Natural killer cell (primary cell): Measurements from ENCODE around the gene P3H2. TPM values are rescaled to one million over a fixed set of nuclear protein-coding genes. Genes with fewer than 3 reads are reported as not detected.

Experiments used
- ATAC-seq, 3 donors: fragments of 150-1000 bp in 2 of 3; fragments of 200-7000 bp in 1 of 3; cut with Tn5 transposase; 1 replicate in 1 of 3; 2 replicates in 2 of 3; pipeline ENCODE4 v1.10.0; 2021; ENCODE audit warnings: mild to moderate bottlenecking in 2 of 3, moderate library complexity in 2 of 3
- DNase-seq, 2 donors: peaks; one replicate each; pipeline versions ENCODE4 v3.0.0 to v3.0.0-alpha.2; 2013 to 2021; ENCODE audit warnings: mixed read lengths in 1 of 2
- H3K27ac ChIP-seq: one replicate; pipeline ENCODE4 v1.5.1; 2013; ENCODE audit warnings: mild to moderate bottlenecking, low read length
- H3K27me3 ChIP-seq: one replicate; pipeline ENCODE4 v1.6.1; 2013; ENCODE audit warnings: low read length; ENCODE audit not compliant: control insufficient read depth, insufficient read depth
- H3K36me3 ChIP-seq: one replicate; pipeline ENCODE4 v1.6.1; 2013; ENCODE audit warnings: low read length; ENCODE audit not compliant: control insufficient read depth, insufficient read depth
- H3K4me1 ChIP-seq: one replicate; pipeline ENCODE4 v1.6.1; 2013; ENCODE audit warnings: low read length; ENCODE audit not compliant: control insufficient read depth, insufficient read depth
- H3K4me3 ChIP-seq: one replicate; pipeline ENCODE4 v1.5.1; 2013; ENCODE audit warnings: low read length
- H3K9me3 ChIP-seq: one replicate; pipeline ENCODE4 v1.6.1; 2013; ENCODE audit warnings: low read length; ENCODE audit not compliant: control insufficient read depth, insufficient read depth
- H3K27ac Mint-ChIP-seq, 2 donors: one replicate each; pipeline ENCODE4 v1.8.0; 2022; ENCODE audit warnings: mild to moderate bottlenecking in 2 of 2, mixed read lengths in 2 of 2, moderate library complexity in 1 of 2
- H3K27me3 Mint-ChIP-seq, 2 donors: one replicate each; pipeline ENCODE4 v1.8.0; 2022; ENCODE audit warnings: low read depth in 2 of 2, mixed read lengths in 2 of 2
- H3K36me3 Mint-ChIP-seq: one replicate; pipeline ENCODE4 v1.8.0; 2022; ENCODE audit warnings: mixed read lengths
- H3K4me1 Mint-ChIP-seq, 2 donors: one replicate each; pipeline ENCODE4 v1.8.0; 2022; ENCODE audit warnings: mixed read lengths in 2 of 2
- H3K4me3 Mint-ChIP-seq: one replicate; pipeline ENCODE4 v1.8.0; 2022; ENCODE audit warnings: mild to moderate bottlenecking, moderate library complexity, mixed read lengths
- H3K9me3 Mint-ChIP-seq, 2 donors: one replicate each; pipeline ENCODE4 v1.8.0; 2022; ENCODE audit warnings: mixed read lengths in 2 of 2
- CTCF ChIP-seq: fragments of 200-600 bp; IDR thresholded peaks from one replicate; pipeline ENCODE4 v1.8.0; 2022; ENCODE audit warnings: antibody characterized with exemption
- WGBS: methylation state at CpG from one replicate; pipeline ENCODE4 v1.1.7; 2013; ENCODE audit warnings: missing lambda C conversion rate; ENCODE audit not compliant: insufficient coverage; 5-methylcytosine and 5-hydroxymethylcytosine counted together
- intact Hi-C: fragments of 100-400 bp; cut with micrococcal nuclease; formaldehyde crosslinking; loops from one replicate; pipeline ENCODE4 v1.14.2; 2022
- total RNA-seq, 4 donors: library from RNA; stranded (reverse); fragments of 120-200 nt in 1 of 4; gene quantifications; one replicate each; pipeline versions ENCODE4 v1.2.3 to v1.2.4, GENCODE V29; 2013 to 2022

Gene P3H2
- total RNA-seq, 3 donors from 2014 or later (not counting 1 experiment from before 2014, with no cell fraction given) = 0.43 to 1.0 (median 0.64) TPM

- H3K4me1 ChIP-seq = no peaks in the 10 kb centered on the region
- ATAC-seq = no peak
- no peaks in the 10 kb centered on the region for H3K9me3 ChIP-seq
- no peaks in the 10 kb centered on the region for H3K27me3 Mint-ChIP-seq
- intact Hi-C loops = no loop called here
- H3K4me3 Mint-ChIP-seq = no peak overlapping the region
- DNase-seq = no peak
- no peak for TF ChIP-seq CTCF
- H3K27ac ChIP-seq = no peak overlapping the region
- no peaks in the 10 kb centered on the region for H3K9me3 Mint-ChIP-seq
- no peaks in the 10 kb centered on the region for H3K36me3 Mint-ChIP-seq
- 29% methylated on average over 1 of the region's 3 CpGs for WGBS
- H3K36me3 ChIP-seq = no peaks in the 10 kb centered on the region
- no peaks in the 10 kb centered on the region for H3K27me3 ChIP-seq
- H3K4me1 Mint-ChIP-seq = no peaks in the 10 kb centered on the region
- H3K4me3 ChIP-seq = no peak overlapping the region
- no peak overlapping the region for H3K27ac Mint-ChIP-seq
Observed at GRCh38 chr3:190003068-190003467, 117.6 kb downstream of the P3H2 start.

GRCh38 chr3:190001426-190001825, 119.3 kb downstream of the P3H2 start:
- no peaks in the 10 kb centered on the region for H3K4me1 Mint-ChIP-seq
- no peak overlapping the region for H3K27ac Mint-ChIP-seq
- no peak overlapping the region for H3K4me3 ChIP-seq
- no peaks in the 10 kb centered on the region for H3K9me3 ChIP-seq
- H3K4me1 ChIP-seq = no peaks in the 10 kb centered on the region
- intact Hi-C loops = no loop called here
- no peaks in the 10 kb centered on the region for H3K36me3 ChIP-seq
- peaks cover 0 to 2% of the 10 kb centered on the region in 2 donors for H3K27me3 Mint-ChIP-seq
- no peak overlapping the region for H3K4me3 Mint-ChIP-seq
- H3K27ac ChIP-seq = no peak overlapping the region
- 63% methylated on average over 2 of the region's 3 CpGs for whole genome bisulfite sequencing
- H3K27me3 ChIP-seq = no peaks in the 10 kb centered on the region
- no peak for ATAC-seq
- no peaks in the 10 kb centered on the region for H3K36me3 Mint-ChIP-seq
- no peak for DNase-seq
- H3K9me3 Mint-ChIP-seq = peaks cover 2 to 3% of the 10 kb centered on the region in 2 donors
- no peak for TF ChIP-seq CTCF

- H3K4me1 Mint-ChIP-seq = no peaks in the 10 kb centered on the region
- no peaks in the 10 kb centered on the region for H3K36me3 Mint-ChIP-seq
- peaks cover 3 to 6% of the 10 kb centered on the region in 2 donors for H3K9me3 Mint-ChIP-seq
- Histone ChIP-seq H3K4me1 (no peaks in the 10 kb centered on the region), H3K27ac (no peak overlapping the region), H3K9me3 (no peaks in the 10 kb centered on the region), H3K36me3 (no peaks in the 10 kb centered on the region), H3K27me3 (no peaks in the 10 kb centered on the region), H3K4me3 (no peak overlapping the region)
- 91% methylated on average over 3 of the region's 5 CpGs for WGBS
- intact Hi-C loops = no loop called here
- H3K27ac Mint-ChIP-seq = no peak overlapping the region
- peaks cover 0 to 2% of the 10 kb centered on the region in 2 donors for H3K27me3 Mint-ChIP-seq
- no peak overlapping the region for H3K4me3 Mint-ChIP-seq
- ATAC-seq (no peak), DNase-seq (no peak)
- no peak for TF ChIP-seq CTCF
Observed at GRCh38 chr3:190000861-190001196, 119.9 kb downstream of the P3H2 start.

DNA sequence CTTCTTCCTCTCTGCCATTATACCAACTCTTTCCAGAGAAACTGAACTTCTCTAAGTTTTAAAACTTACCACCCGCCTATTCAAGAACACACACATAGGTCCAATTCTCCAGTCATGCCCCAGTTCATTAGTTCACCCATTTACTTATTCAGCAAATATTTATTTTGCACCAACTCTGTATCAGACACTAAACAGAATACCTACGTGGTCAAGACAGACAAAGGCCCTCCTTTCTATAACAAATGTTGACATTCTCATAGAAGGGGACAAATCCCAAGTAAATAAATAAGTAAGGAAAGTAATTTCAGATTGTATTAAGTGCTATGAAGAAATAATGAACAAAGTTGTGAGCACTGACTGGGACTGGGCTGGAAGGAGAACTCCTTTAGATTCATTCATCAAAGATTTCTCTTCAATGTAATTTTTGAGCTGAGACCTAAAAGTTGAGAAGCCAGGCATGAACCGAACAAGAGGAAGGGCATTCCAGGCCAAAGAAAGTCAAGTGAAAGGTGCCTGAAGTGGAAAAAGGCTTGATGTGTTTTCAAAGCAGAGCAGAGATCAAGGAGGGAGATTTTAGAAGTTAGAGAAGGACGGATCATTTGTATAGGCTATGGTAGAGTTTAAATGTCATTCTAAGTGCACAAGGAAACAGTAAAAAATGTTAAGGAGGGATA, 120.4 kb downstream of the P3H2 start:
- H3K9me3 ChIP-seq = no peaks in the 10 kb centered on the region
- no peak for ATAC-seq
- no peaks in the 10 kb centered on the region for H3K4me1 ChIP-seq
- Mint-ChIP-seq H3K27ac (no peak overlapping the region), H3K27me3 (peaks cover 0 to 2% of the 10 kb centered on the region in 2 donors), H3K9me3 (peaks cover 3 to 6% of the 10 kb centered on the region in 2 donors), H3K4me3 (no peak overlapping the region), H3K4me1 (no peaks in the 10 kb centered on the region), H3K36me3 (no peaks in the 10 kb centered on the region)
- no peak overlapping the region for H3K4me3 ChIP-seq
- no peak overlapping the region for H3K27ac ChIP-seq
- no peaks in the 10 kb centered on the region for H3K27me3 ChIP-seq
- TF ChIP-seq CTCF = no peak
- no peak for DNase-seq
- intact Hi-C loops = no loop called here
- H3K36me3 ChIP-seq = no peaks in the 10 kb centered on the region
- WGBS = 82% methylated on average over 3 of the region's 4 CpGs
